Right atrium auricular region (tissue), 2 donors: Measurements from ENCODE around the gene C3orf85. TPM values are rescaled to one million over a fixed set of nuclear protein-coding genes. Genes with fewer than 3 reads are reported as not detected.

Source experiments
- DNase-seq: peaks from one replicate; pipeline ENCODE4 v3.0.0-alpha.2; 2019; ENCODE audit warnings: low spot score
- H3K27ac ChIP-seq, 2 donors: fragments of 200-600 bp; sonication (generic); 1 replicate in 1 of 2; 2 replicates in 1 of 2; pipeline ENCODE4 v1.5.1; 2016 to 2019
- H3K27me3 ChIP-seq, 2 donors: fragments of 200-600 bp; sonication (generic); one replicate each; pipeline versions ENCODE4 v1.5.1 to v1.6.0; 2017 to 2019
- H3K36me3 ChIP-seq: fragments of 200-600 bp; sonication (generic); one replicate; pipeline ENCODE4 v1.5.1; 2016
- H3K4me1 ChIP-seq, 2 donors: fragments of 200-600 bp; sonication (generic); one replicate each; pipeline versions ENCODE4 v1.5.1 to v1.6.0; 2017 to 2019
- H3K4me3 ChIP-seq, 2 donors: fragments of 200-600 bp; sonication (generic); 1 replicate in 1 of 2; 2 replicates in 1 of 2; pipeline ENCODE4 v1.5.1; 2017 to 2019; ENCODE audit warnings: mild to moderate bottlenecking in 1 of 2, moderate library complexity in 1 of 2
- H3K9me3 ChIP-seq, 2 donors: fragments of 200-600 bp; sonication (generic); one replicate each; pipeline ENCODE4 v1.5.1; 2019
- CTCF ChIP-seq, 2 donors: fragments of 200-600 bp; sonication (generic); IDR thresholded peaks; one replicate each; pipeline ENCODE4 v1.5.1; 2019; ENCODE audit warnings: antibody characterized with exemption in 2 of 2
- total RNA-seq, 2 donors: library from RNA; depleted of rRNA; stranded (reverse); fragments of >200 nt; gene quantifications; one replicate each; pipeline ENCODE4 v1.1.0, GENCODE V29; 2016

Gene C3orf85
- total RNA-seq, 2 donors from 2014 or later: not detected

- TF ChIP-seq CTCF (IDR thresholded peaks at IDR 0.05): no peak
- Histone ChIP-seq H3K27me3 (no peaks in the 10 kb centered on the region), H3K36me3 (no peaks in the 10 kb centered on the region), H3K27ac (no peak overlapping the region), H3K4me1 (no peaks in the 10 kb centered on the region), H3K4me3 (no peak overlapping the region), H3K9me3 (no peaks in the 10 kb centered on the region)
- DNase-seq: no peak
Observed at GRCh38 chr3:109195815-109196214, 59.3 kb downstream of the C3orf85 start.

Other genes starting within 250 kb of the C3orf85 start
- gene GUCA1C, start 182.8 kb upstream of the C3orf85 start, total RNA-seq: not detected
- not detected for gene MORC1, start 18.6 kb upstream of the C3orf85 start, total RNA-seq
- not detected for gene DPPA2, start 179.8 kb downstream of the C3orf85 start, total RNA-seq
- gene DPPA4, start 200.8 kb downstream of the C3orf85 start, total RNA-seq: not detected